ENCODE results near the gene MTF2.

DNA sequence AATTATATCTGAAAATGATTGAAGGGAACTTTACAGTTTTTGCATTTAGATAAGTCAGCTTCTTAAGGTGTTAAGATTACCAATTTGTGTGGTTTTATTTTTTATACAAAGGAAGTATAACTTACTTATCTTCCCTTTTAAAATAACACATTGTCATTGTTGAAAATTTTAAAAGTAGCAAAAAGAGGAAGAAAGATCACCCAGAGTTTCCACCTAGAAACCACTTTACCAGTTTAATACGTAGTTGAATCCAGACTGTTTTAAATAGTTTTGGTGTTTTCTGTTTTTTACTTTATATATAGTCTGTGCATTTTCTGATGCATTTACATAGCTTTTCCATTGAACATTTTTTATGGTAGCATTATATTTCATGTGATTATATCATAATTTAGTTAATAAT is 107.6 kb downstream of the MTF2 start:
- TF ChIP-seq, protein P1, sequence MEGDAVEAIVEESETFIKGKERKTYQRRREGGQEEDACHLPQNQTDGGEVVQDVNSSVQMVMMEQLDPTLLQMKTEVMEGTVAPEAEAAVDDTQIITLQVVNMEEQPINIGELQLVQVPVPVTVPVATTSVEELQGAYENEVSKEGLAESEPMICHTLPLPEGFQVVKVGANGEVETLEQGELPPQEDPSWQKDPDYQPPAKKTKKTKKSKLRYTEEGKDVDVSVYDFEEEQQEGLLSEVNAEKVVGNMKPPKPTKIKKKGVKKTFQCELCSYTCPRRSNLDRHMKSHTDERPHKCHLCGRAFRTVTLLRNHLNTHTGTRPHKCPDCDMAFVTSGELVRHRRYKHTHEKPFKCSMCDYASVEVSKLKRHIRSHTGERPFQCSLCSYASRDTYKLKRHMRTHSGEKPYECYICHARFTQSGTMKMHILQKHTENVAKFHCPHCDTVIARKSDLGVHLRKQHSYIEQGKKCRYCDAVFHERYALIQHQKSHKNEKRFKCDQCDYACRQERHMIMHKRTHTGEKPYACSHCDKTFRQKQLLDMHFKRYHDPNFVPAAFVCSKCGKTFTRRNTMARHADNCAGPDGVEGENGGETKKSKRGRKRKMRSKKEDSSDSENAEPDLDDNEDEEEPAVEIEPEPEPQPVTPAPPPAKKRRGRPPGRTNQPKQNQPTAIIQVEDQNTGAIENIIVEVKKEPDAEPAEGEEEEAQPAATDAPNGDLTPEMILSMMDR (IDR thresholded peaks at IDR 0.05) = no peak
- TF ChIP-seq POLR2A (IDR thresholded peaks at IDR 0.05) = no peak

All from uterus (tissue), 2 donors.